SK-N-MC (cell line): ENCODE results near the gene MPP4.

Source experiments
- DNase-seq: peaks from one replicate; pipeline ENCODE4 v3.0.0-alpha.2; 2011; ENCODE audit warnings: low read depth, low spot score
- H3K27ac ChIP-seq: fragments of 200-600 bp; sonication (generic); 2 replicates; pipeline ENCODE4 v1.5.1; 2016; ENCODE audit warnings: mixed run types
- H3K36me3 ChIP-seq: fragments of 200-600 bp; sonication (generic); 2 replicates; pipeline ENCODE4 v1.6.1; 2017; ENCODE audit warnings: antibody characterized with exemption, low read length, mixed read lengths; ENCODE audit not compliant: insufficient read depth
- H3K4me3 ChIP-seq: fragments of 200-600 bp; sonication (generic); 2 replicates; pipeline ENCODE4 v1.5.1; 2016
- H3K9ac ChIP-seq: fragments of 200-600 bp; sonication (generic); 2 replicates; pipeline ENCODE4 v1.8.0; 2017; ENCODE audit warnings: mixed run types, mixed read lengths; ENCODE audit not compliant: insufficient read length
- H3K9me3 ChIP-seq: fragments of 200-600 bp; sonication (generic); 2 replicates; pipeline ENCODE4 v1.6.1; 2017; ENCODE audit warnings: low read depth, mild to moderate bottlenecking, antibody characterized with exemption, low read length, moderate library complexity, mixed read lengths
- EZH2 ChIP-seq: fragments of 200-600 bp; sonication (generic); IDR thresholded peaks from one replicate; pipeline ENCODE4 v1.6.1; 2017; ENCODE audit warnings: antibody characterized with exemption
- FOXP2 ChIP-seq: optimal IDR thresholded peaks from 2 replicates; pipeline ENCODE3; 2011; ENCODE audit warnings: mild to moderate bottlenecking, moderate library complexity; ENCODE audit not compliant: insufficient read depth; ENCODE audit errors: extremely low read length, control extremely low read depth
- POLR2AphosphoS5 ChIP-seq: IDR thresholded peaks from 2 replicates; pipeline ENCODE4 v1.6.1; 2012; ENCODE audit warnings: mild to moderate bottlenecking, low read depth, low read length, borderline replicate concordance

Gene MPP4

GRCh38 chr2:201698588-201699226 lies at the start of gene MPP4:
TSS of gene MPP4 (minus strand) at chr2:201698644. CDS start at chr2:201693954, 4,690 bp downstream.
- DNase-seq = no peak
- peak within 1 kb of the TSS; percentile 63; the same call in 1 of the 2 replicates for H3K27ac ChIP-seq
- TF ChIP-seq FOXP2 (no peak), POLR2AphosphoS5 (peak; percentile 10; the same call in 1 of the 2 replicates)
- H3K4me3 ChIP-seq = peak within 1 kb of the TSS; percentile 20
- H3K9me3 ChIP-seq = no peaks in the 10 kb centered on the region
- H3K36me3 ChIP-seq = peaks cover 26% of the 10 kb centered on the region
- no peak within 1 kb of the TSS for H3K9ac ChIP-seq

- Histone ChIP-seq H3K36me3 (peaks cover 24% of the 10 kb centered on the region), H3K9me3 (no peaks in the 10 kb centered on the region; the same call in 1 of the 2 replicates), H3K27ac (no peak overlapping the region), H3K4me3 (no peak overlapping the region), H3K9ac (no peak overlapping the region)
- TF ChIP-seq EZH2 (no peak), FOXP2 (no peak), POLR2AphosphoS5 (no peak)
- DNase-seq = no peak
Observed at GRCh38 chr2:201746551-201746950, 48.1 kb upstream of the MPP4 start.

- Histone ChIP-seq H3K9ac (no peak overlapping the region), H3K9me3 (no peaks in the 10 kb centered on the region), H3K36me3 (peaks cover 37% of the 10 kb centered on the region), H3K27ac (no peak overlapping the region), H3K4me3 (no peak overlapping the region)
- TF ChIP-seq FOXP2 = no peak
- TF ChIP-seq EZH2 = no peak
- no peak for TF ChIP-seq POLR2AphosphoS5
- no peak for DNase-seq
Observed at GRCh38 chr2:201735486-201735885, 37.0 kb upstream of the MPP4 start.

- no peak for DNase-seq
- Histone ChIP-seq H3K27ac (no peak overlapping the region), H3K9me3 (no peaks in the 10 kb centered on the region), H3K4me3 (no peak overlapping the region), H3K36me3 (peaks cover 42% of the 10 kb centered on the region), H3K9ac (no peak overlapping the region)
- TF ChIP-seq FOXP2 (no peak), POLR2AphosphoS5 (no peak), EZH2 (no peak)
Observed at GRCh38 chr2:201734111-201734510, 35.7 kb upstream of the MPP4 start.

- no peak for DNase-seq
- H3K36me3 ChIP-seq = peaks cover 39% of the 10 kb centered on the region
- H3K9ac ChIP-seq = no peak overlapping the region
- H3K27ac ChIP-seq = no peak overlapping the region
- no peaks in the 10 kb centered on the region for H3K9me3 ChIP-seq
- no peak overlapping the region for H3K4me3 ChIP-seq
- TF ChIP-seq POLR2AphosphoS5 = no peak
- no peak for TF ChIP-seq EZH2
- no peak for TF ChIP-seq FOXP2
Observed at GRCh38 chr2:201733544-201733943, 35.1 kb upstream of the MPP4 start.

GRCh38 chr2:201730651-201731285 lies 32.3 kb upstream of the MPP4 start:
- no peak overlapping the region for H3K4me3 ChIP-seq
- H3K36me3 ChIP-seq = peaks cover 41% of the 10 kb centered on the region
- TF ChIP-seq FOXP2 (no peak), EZH2 (no peak), POLR2AphosphoS5 (no peak)
- no peak overlapping the region for H3K27ac ChIP-seq
- no peak for DNase-seq
- no peak overlapping the region for H3K9ac ChIP-seq
- H3K9me3 ChIP-seq = no peaks in the 10 kb centered on the region

- TF ChIP-seq POLR2AphosphoS5 = no peak
- no peak overlapping the region for H3K9ac ChIP-seq
- H3K4me3 ChIP-seq = no peak overlapping the region
- peak overlapping the region; percentile 26; the same call in 1 of the 2 replicates for H3K27ac ChIP-seq
- peaks cover 57% of the 10 kb centered on the region for H3K36me3 ChIP-seq
- no peaks in the 10 kb centered on the region for H3K9me3 ChIP-seq
- DNase-seq = no peak
Observed at GRCh38 chr2:201715459-201715858, 17.0 kb upstream of the MPP4 start.

GRCh38 chr2:201712726-201713125 lies 14.3 kb upstream of the MPP4 start:
- TF ChIP-seq FOXP2 = no peak
- no peak for TF ChIP-seq EZH2
- no peak for TF ChIP-seq POLR2AphosphoS5
- peak overlapping the region; percentile 95 for H3K27ac ChIP-seq
- peaks cover 61% of the 10 kb centered on the region for H3K36me3 ChIP-seq
- peak; percentile 69 for DNase-seq
- peak overlapping the region; percentile 51 for H3K9ac ChIP-seq
- no peaks in the 10 kb centered on the region for H3K9me3 ChIP-seq
- peak overlapping the region; percentile 62 for H3K4me3 ChIP-seq
